Testis (tissue), 3 donors: ENCODE data around the gene IL36G. TPM values are rescaled to one million over a fixed set of nuclear protein-coding genes. Genes with fewer than 3 reads are reported as not detected.

Experiments used
- DNase-seq: peaks from one replicate; pipeline ENCODE4 v3.0.0-alpha.2; 2019
- H3K27ac ChIP-seq, 2 donors: fragments of 200-600 bp; sonication (generic); one replicate each; pipeline ENCODE4 v1.5.1; 2019
- H3K27me3 ChIP-seq: fragments of 200-600 bp; sonication (generic); one replicate; pipeline ENCODE4 v1.5.1; 2019
- H3K36me3 ChIP-seq: fragments of 200-600 bp; sonication (generic); one replicate; pipeline ENCODE4 v1.5.1; 2017; ENCODE audit warnings: low read depth; ENCODE audit errors: missing control alignments
- H3K4me1 ChIP-seq: fragments of 200-600 bp; sonication (generic); one replicate; pipeline ENCODE4 v1.5.1; 2019
- H3K4me3 ChIP-seq, 2 donors: fragments of 200-600 bp; sonication (generic); one replicate each; pipeline ENCODE4 v1.5.1; 2017 to 2019
- H3K9me3 ChIP-seq: fragments of 200-600 bp; sonication (generic); one replicate; pipeline ENCODE4 v1.5.1; 2017
- CTCF ChIP-seq, 3 experiments: fragments of 450-650 bp in 2 of 3; fragments of 200-600 bp in 1 of 3; sonication (generic) in 1 of 3; IDR thresholded peaks; one replicate each; pipeline ENCODE4 v1.5.1; 2016 to 2019; ENCODE audit warnings: antibody characterized with exemption in 3 of 3, mild to moderate bottlenecking in 2 of 3, moderate library complexity in 1 of 3
- POLR2A ChIP-seq: fragments of 450-650 bp; IDR thresholded peaks from one replicate; pipeline ENCODE4 v1.6.1; 2017; ENCODE audit warnings: antibody characterized with exemption, mild to moderate bottlenecking, moderate library complexity
- WGBS, 2 donors: methylation state at CpG; one replicate each; pipeline ENCODE4 v1.1.5; 2018; 5-methylcytosine and 5-hydroxymethylcytosine counted together
- intact Hi-C: fragments of 100-400 bp; cut with DNase I; formaldehyde crosslinking; loops from one replicate; pipeline ENCODE4 v1.15.1; 2023; ENCODE audit warnings: low total_unique reads
- polyA plus RNA-seq: library from polyadenylated mRNA; stranded (reverse); fragments of 350-450 nt; fragmentation: Illumina TruSeq; extraction: RNeasy Lipid Tissue Mini Kit (QIAGEN cat#74804); gene quantifications from one replicate; pipeline ENCODE4 v1.2.3, GENCODE V29; 2014; ENCODE audit warnings: low read depth, low replicate concordance; ENCODE audit not compliant: insufficient read depth
- total RNA-seq, 2 donors: library from RNA; depleted of rRNA; stranded (reverse); fragments of >200 nt; gene quantifications; one replicate each; pipeline ENCODE4 v1.2.3, GENCODE V29; 2016

Gene IL36G
- total and polyA plus RNA-seq, 3 donors from 2014 or later: 0.68 TPM; not detected in 2

DNA sequence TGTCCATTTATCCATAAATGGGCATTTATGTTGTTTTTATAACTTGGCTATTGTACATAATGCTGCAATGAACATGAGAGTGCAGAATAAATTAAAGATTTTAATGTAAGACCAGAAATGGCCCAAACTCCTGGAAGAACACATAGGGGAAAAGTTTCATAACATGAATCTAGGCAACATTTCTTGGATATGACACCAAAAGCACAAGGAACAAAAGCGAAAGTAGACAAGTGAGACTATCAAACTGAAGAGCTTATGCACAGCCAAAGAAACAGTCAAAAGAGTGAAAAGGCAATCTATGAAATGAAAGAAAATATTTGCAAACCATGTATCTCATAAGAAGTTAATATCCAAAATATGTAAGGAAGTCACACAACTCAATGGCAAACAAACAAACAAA lies 33.3 kb downstream of the IL36G start:
- Histone ChIP-seq H3K4me1 (no peaks in the 10 kb centered on the region), H3K9me3 (no peaks in the 10 kb centered on the region), H3K27me3 (no peaks in the 10 kb centered on the region), H3K4me3 (no peak overlapping the region), H3K36me3 (no peaks in the 10 kb centered on the region), H3K27ac (no peak overlapping the region)
- TF ChIP-seq POLR2A: no peak
- no peak for TF ChIP-seq CTCF (IDR thresholded peaks at IDR 0.05)
- intact Hi-C loops: no loop called here
- WGBS, 2 donors: 88 to 97% methylated on average over 1 of the region's 1 CpG
- DNase-seq: no peak

DNA sequence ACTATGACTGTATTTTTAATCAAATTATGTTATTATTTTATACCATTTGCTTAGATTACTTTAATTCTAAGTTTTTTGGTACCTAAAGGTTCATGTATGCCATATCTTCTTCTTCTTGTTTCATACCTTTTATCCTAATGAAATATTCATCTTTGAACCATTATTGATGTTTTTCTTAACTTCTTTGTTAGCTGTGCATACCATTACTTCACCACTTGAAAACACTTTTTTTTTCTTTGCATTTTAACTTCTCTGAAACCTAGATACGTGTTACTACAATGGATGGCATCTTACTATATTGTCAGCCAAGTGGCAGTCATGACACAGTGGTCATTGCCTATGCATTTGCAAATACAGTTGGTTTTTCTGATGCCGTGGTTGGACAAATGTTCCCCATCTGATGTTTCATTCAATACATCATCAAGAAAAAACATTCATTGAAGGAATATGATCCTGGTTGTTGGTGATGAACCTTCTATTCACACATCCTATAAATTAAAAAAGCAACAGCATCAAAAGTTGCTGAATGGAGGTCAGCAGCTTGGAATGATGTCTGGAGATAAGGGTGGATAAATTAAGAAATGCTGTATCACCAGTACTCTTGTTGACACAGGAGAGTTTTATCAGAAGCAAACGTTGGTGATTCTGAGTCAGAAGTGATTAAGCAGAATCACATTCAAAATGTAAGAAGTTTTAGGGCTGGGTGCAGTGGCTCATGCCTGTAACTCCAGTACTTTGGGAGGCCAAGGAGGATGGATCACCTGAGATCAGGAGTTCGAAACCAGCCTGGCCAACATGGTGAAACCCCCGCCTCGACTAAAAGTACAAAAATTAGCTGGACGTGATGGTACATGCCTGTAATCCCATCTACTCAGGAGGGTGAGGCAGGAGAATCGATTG lies 34.9 kb downstream of the IL36G start:
- H3K4me1 ChIP-seq: no peaks in the 10 kb centered on the region
- TF ChIP-seq CTCF (IDR thresholded peaks at IDR 0.05) (no peak), POLR2A (no peak)
- H3K9me3 ChIP-seq: no peaks in the 10 kb centered on the region
- H3K4me3 ChIP-seq: no peak overlapping the region
- DNase-seq: no peak
- no peaks in the 10 kb centered on the region for H3K27me3 ChIP-seq
- WGBS, 2 donors: 79 to 80% methylated on average over 8 of the region's 8 CpGs
- H3K36me3 ChIP-seq: no peaks in the 10 kb centered on the region
- intact Hi-C loops: no loop called here
- no peak overlapping the region for H3K27ac ChIP-seq

DNA sequence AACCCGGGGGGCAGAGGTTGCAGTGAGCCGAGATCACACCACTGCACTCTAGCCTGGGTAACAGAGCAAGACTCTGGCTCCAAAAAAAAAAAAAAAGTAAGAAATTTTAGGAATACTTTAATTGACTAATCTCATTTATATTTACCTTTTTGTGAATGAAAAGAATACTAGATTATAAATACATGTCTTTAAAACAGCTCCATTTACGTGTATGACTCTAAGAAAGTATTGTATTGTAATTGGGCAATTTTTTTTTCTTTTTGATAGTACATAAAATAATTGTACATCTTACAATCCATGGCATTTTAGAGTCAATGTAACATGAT lies 35.5 kb downstream of the IL36G start:
- TF ChIP-seq CTCF (IDR thresholded peaks at IDR 0.05) (no peak), POLR2A (no peak)
- DNase-seq: no peak
- Histone ChIP-seq H3K4me3 (no peak overlapping the region), H3K27me3 (no peaks in the 10 kb centered on the region), H3K36me3 (no peaks in the 10 kb centered on the region), H3K4me1 (no peaks in the 10 kb centered on the region), H3K9me3 (no peaks in the 10 kb centered on the region), H3K27ac (no peak overlapping the region)
- intact Hi-C loops: no loop called here
- 86 to 88% methylated on average over 3 of the region's 3 CpGs for WGBS, 2 donors

DNA sequence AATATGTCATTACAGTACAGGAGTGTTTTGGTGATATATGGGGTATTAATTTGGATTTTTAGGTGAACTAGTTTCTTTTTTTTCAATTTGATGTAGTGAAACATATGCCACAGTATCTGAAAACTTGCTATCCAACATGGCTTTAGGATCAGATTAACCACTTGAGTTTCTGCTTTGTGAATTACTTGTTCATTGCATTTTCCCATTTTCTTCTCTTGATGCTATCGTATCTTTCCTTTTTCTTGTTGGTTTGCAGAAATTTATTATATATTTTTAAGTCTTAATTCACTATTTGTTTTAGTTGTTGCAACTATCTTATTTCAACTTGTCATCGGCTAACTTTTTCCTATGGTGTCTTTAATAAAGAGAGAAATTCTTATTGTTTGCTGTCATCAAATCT lies 36.3 kb downstream of the IL36G start:
- intact Hi-C loops: no loop called here
- no peaks in the 10 kb centered on the region for H3K27me3 ChIP-seq
- 93 to 95% methylated on average over 2 of the region's 2 CpGs for WGBS, 2 donors
- DNase-seq: no peak
- H3K4me3 ChIP-seq: no peak overlapping the region
- H3K27ac ChIP-seq: no peak overlapping the region
- no peaks in the 10 kb centered on the region for H3K4me1 ChIP-seq
- H3K36me3 ChIP-seq: no peaks in the 10 kb centered on the region
- H3K9me3 ChIP-seq: no peaks in the 10 kb centered on the region
- TF ChIP-seq POLR2A (no peak), CTCF (IDR thresholded peaks at IDR 0.05) (no peak)

- Histone ChIP-seq H3K9me3 (no peaks in the 10 kb centered on the region), H3K4me1 (no peaks in the 10 kb centered on the region), H3K4me3 (no peak overlapping the region), H3K36me3 (no peaks in the 10 kb centered on the region), H3K27ac (no peak overlapping the region), H3K27me3 (no peaks in the 10 kb centered on the region)
- WGBS, 2 donors: 68 to 85% methylated on average over 1 of the region's 1 CpG
- no peak for DNase-seq
- TF ChIP-seq CTCF (IDR thresholded peaks at IDR 0.05) (no peak), POLR2A (no peak)
- intact Hi-C loops: no loop called here
Measured at GRCh38 chr2:113015042-113015441, 37.2 kb downstream of the IL36G start.
